Astrocyte (in vitro differentiated cells and primary cell): ENCODE data around the gene INTS12.

Source experiments
- CTCF ChIP-seq: IDR thresholded peaks from 2 replicates; pipeline ENCODE4 v1.5.1; 2011; ENCODE audit warnings: low read depth, mild to moderate bottlenecking, inconsistent platforms, low read length, moderate library complexity; ENCODE audit not compliant: insufficient read depth
- EZH2 ChIP-seq: IDR thresholded peaks from 2 replicates; pipeline ENCODE4 v1.6.1; 2012; ENCODE audit warnings: mild to moderate bottlenecking, low read length, inconsistent platforms; ENCODE audit not compliant: insufficient read depth

- no peak for TF ChIP-seq CTCF
- TF ChIP-seq EZH2: no peak
Observed at GRCh38 chr4:105709081-105709450, 577 bp upstream of the INTS12 start.
